Stimulated activated CD8-positive, alpha-beta memory T cell treated with anti-CD3 and anti-CD28 coated beads, Interleukin-4, amount 100 ng/mL, for 24 hours (primary cell): Measurements from ENCODE around the gene FBXO44.

Source experiments
- DNase-seq: peaks from one replicate; pipeline ENCODE4 v3.0.0-alpha.2; 2020; ENCODE audit warnings: low read depth

FBXO44 gene

GRCh38 chr1:11659748-11660147, 5.1 kb downstream of the FBXO44 start:
- no peak for DNase-seq

- DNase-seq: no peak
Measured at GRCh38 chr1:11661103-11661502, 6.4 kb downstream of the FBXO44 start.

DNA sequence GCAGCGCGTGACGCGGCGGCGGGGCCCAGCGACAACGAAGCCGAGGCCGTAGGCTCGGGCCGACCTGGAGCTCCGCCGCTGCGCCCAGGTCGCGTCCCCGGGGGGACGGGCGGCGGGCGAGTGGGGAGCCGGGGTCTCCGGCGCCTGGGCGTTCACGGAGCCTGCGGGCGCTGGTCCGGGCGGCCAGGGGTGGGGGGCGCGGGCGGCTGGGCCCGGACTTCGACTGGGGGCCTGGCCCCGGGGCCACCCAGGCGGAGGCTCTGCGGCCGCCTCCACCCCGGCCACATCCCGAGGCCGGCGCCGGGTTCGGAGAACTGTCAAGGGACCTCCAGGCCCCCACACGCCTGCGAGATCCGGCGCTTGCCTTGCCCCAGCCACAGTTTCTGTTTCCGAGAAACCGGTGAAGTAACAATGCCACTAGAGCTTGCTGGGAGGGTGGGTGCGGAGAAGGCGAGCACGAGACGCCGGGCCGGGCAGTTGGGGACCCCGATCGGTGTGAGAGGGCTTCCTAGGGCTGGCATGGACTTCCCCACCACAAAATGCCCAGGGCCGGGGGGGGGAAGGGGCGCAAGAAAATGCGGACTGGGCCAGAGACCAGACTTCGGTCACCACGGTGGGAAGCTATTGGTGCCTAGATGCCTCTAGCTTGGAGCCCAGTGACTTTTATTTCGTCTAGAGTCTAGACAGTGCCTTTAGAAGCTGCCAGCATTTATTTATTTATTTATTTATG, 9.8 kb downstream of the FBXO44 start:
- peak; percentile 59 for DNase-seq

GRCh38 chr1:11668516-11668915, 13.8 kb downstream of the FBXO44 start:
- DNase-seq: no peak

- no peak for DNase-seq
Measured at GRCh38 chr1:11670747-11671146, 16.1 kb downstream of the FBXO44 start.

DNA sequence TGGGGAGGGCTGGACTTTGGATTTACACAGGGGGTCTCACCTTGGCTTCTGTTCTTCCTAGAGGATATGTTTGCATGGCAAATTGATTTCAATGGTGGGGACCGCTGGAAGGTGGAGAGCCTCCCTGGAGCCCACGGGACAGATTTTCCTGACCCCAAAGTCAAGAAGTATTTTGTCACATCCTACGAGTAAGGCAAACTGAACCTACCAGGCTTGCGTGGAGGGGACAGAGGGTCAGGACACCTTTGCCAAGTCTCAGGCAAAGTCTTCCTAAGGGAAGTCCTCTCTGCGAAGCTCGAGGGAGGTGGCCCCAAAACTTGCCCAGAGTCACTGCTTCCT, 16.5 kb downstream of the FBXO44 start:
- no peak for DNase-seq

DNA sequence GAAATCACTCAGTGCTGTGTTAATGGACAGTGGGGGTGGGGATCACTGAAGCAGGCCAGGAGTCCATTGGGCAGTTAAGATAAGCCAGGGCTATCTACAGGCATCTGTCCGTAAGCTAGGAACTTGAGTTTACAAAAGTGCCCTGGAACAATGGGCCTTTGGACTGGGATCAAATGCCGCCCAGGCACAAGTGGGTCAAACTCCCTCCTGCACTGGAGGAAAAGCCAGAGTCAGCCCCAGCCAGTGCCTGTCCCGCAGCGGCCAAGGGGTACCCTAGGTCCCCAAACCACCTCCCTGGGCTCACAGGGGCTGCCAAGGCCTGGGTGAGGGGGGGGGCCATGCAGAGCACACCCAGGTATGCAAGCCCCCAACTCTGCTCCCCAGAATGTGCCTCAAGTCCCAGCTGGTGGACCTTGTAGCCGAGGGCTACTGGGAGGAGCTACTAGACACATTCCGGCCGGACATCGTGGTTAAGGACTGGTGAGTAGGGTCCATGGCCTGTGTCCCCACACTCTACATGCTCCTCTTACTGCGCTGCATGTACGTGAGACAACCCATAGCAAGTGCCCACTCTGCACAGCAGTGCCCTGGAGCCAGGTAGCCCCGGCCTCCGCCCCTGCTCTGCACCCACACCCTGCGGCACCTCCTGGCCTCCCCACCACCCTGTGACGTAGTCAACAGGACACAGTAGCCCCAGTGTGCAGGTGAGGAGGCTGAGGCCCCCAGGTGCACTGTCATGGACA, 17.0 kb downstream of the FBXO44 start:
- DNase-seq: no peak

GRCh38 chr1:11673089-11673769, 18.6 kb downstream of the FBXO44 start:
- DNase-seq: no peak

GRCh38 chr1:11674488-11674887, 19.8 kb downstream of the FBXO44 start:
- no peak for DNase-seq

- no peak for DNase-seq
Measured at GRCh38 chr1:11675325-11675724, 20.6 kb downstream of the FBXO44 start.

DNA sequence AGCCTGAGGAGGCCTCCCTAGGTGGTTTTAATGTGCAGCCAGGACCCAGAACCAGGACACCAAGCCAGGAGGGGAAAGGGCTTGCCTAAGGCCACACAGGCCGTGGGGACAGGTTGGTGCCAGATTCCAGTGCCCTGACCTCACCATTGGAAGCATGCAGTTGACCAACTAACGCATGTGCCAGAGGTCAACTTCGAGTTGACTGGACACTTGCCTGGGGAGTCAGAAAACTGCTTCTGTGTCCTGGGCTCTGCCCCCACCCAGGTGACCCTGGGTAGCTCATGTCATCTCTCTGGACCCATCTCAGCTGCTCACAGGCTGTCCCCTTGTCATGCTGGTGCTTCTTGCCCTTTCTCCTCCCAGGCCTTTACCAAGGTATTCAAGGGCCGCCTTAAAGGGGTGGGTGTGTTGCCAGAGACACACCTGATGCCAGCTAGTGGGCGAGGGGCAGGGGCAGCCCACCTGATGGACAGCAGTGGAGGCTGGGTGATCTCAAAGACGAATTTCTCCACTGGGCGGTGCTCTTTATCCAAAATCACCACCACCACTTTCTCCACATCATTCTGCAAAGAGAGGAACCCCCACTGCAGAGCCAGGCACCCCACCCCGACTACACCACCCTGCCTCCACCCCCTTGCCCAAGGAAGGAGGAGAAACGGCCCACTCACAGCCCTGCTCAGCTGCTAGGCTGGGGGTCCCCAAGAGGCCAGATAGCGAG, 21.9 kb downstream of the FBXO44 start:
- DNase-seq: no peak

DNA sequence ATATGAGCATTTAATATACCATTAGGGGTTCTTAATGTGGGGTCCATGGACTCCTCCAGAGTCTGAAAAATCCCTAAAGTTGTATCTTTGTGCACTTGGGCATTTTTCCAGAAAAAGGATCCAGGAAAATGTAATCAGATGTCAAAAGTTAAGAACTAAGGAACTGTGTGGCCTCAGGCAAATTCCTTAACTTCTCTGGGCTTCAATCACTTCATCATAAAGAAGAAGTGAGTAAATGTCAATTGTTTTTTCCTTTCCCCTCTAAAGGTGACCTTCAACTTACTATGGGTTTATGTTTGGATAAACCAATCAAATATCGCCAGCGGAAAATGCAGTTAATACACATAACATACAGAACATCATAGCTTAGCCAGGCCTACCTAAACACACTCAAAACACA, 23.8 kb downstream of the FBXO44 start:
- no peak for DNase-seq

DNA sequence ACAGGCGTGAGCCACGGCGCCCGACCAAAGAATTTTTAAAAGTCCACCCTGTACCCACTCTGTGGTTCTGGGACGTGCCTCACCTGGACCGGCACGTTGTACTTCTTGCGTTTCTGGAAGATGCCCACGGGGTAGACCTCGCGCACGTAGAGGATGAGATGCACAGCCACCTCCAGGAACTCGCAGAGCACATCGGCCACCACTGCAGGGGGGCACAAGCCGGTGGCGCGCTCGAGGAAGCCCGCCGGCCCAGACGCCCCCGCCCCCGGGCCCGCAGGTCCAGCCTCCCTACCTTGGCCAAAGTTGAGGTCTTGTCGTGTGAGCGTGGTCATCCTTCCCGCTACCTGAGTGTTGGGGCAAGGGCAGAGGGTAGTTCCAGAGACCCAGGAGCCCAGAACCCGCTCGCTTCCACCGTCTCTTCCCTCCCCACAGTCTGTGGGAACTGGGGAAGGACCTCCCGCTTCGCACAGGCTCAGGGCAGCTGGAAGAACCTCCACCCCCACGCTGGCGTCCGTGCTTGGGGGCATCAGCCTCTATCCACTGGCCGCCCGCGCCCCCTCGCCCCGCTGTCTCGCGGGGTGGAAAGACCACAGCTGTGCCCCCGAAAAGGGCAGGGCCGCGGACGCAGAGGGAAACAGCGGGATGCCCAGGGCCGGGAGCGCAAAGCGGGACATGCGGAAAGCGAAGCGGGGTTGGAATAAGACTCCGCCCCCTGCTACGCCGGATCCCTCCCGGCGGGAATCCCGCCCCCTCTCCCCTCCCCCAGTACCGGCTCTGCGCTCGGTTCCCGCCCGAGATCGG, 25.8 kb downstream of the FBXO44 start:
- DNase-seq: peak; percentile 26

DNA sequence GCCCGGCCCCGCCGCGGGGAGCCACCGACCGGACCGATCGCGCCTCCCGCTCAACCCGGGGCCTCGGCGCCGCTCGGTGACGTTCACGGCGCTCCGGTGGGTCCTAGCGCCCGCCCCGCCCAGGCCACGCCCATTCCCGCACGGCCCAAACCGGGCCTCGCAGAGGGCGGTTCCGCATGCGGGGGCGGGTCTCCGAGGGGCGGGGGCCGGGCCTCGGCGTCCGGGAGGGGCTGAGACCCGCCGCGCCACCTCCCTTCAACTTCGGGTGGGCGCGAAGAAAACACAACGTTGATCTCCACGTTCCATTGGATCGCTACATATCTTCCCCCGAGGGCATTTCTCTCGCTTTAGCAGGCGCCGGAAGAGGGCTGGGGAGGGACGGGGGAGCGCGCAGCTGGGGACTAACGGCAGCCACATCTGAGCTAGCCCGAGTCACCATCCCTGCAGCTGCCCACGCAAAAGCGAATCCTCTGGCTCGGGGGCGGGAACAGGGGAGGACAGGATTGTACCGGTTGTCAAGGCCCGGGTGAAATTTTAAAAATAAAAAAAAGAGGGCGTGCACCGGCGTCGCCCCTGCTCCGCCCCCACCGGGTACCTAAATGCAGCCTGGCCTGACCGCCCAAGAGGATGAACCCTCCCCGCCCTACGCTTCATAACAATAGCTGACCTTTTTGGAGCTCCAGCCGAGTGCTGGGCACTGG, 26.5 kb downstream of the FBXO44 start, which contains the start of gene MAD2L2:
Gene MAD2L2 (minus strand): TSS at position 78 of the 701 bp plus-strand sequence. CDS start 547 bp downstream, outside the sequence.
- DNase-seq: peak; percentile 90

DNA sequence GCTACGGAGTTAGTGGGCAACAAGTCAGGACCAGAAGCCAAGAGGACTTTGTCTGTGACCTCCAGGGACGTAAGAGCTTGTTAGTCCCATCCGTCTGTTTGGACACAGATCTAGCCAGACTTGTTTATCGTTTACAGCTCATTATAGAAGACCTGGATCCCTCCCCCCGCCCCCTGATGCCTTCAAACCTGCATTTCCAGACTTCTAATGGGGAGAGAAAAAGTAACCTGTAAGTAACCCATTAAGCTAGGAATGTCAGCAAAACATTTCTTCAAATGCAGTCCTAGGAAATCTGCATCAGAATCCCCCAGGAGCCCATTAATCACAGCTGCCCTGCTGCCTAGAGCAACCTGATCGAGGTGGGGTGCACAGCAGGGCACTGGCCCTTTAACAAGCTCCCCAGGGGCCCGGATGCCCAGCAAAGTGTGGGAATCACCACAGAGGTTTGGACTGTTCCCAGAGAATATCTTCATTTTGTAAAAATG, 27.7 kb downstream of the FBXO44 start:
- DNase-seq: no peak

- DNase-seq: no peak
Measured at GRCh38 chr1:11682799-11683198, 28.1 kb downstream of the FBXO44 start.

DNA sequence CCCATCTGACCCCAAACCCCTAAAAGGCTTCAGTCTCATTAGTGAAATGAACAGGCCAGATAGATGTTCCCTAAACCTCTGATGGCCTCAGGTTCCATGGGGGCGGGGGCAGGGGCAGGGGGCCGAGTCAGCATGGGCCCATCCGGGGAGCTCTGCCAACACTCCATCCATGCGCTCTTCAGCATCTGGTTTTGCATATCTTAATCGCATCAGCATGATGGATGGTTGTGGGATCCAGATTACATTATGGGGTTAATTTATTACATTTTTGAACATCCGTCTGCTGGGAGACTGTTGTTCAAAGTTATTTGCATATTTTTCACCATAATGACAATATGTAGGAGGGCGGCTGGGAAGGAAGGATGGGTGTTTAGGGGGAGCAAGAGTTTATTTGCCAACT, 29.4 kb downstream of the FBXO44 start:
- DNase-seq: no peak

DNA sequence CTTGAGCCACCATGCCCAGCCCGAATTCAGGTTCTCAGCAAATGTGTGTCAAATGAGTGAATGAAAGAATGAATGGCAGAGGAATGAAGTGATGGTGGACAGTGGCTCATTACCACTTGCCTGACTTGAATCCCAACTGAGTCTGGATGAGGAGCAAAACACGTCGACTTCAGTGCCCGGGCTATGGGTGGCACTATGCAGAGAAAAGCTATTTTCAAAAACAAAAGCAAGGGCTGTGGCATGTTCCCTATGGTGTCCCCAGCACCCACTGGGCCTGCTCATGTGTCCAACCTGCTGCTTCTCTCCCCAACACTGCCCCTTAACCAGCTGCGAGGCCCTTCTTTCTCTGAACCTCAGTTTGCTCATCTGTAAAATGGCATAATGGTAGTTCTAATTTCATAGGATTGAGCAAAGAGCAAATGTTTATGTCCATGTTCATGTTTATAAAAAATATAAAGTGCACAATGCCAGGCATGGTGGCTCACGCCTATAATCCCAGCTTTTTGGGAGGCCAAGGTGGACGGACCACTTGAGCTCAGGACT, 30.6 kb downstream of the FBXO44 start:
- no peak for DNase-seq

DNA sequence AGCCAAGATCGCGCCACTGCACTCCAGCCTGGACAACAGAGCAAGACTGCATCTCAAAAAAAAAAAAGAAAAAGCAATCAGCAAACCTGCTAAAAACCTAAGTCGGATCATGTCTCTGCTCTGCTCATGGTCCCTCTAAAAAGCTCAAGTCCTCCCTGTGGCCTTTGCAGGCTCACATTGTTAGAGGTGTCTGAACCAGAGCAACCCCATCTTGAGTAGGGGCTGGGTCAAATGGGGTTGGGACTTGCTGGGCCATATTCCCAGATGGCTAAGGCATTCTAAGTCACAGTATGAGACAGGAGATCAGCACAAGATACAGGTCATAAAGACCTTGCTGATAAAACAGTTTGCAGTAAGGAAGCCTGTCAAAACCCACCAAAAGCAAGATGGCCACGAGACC, 33.8 kb downstream of the FBXO44 start:
- no peak for DNase-seq
